ENCODE results near the gene PIGS. TPM values are rescaled to one million over a fixed set of nuclear protein-coding genes. Genes with fewer than 3 reads are reported as not detected.

The PIGS gene
- total and polyA plus RNA-seq, 2 of the 13 experiments (the other 11 are each of a cell fraction or from before 2014, with no cell fraction given): 31.7 to 42.6 TPM

DNA sequence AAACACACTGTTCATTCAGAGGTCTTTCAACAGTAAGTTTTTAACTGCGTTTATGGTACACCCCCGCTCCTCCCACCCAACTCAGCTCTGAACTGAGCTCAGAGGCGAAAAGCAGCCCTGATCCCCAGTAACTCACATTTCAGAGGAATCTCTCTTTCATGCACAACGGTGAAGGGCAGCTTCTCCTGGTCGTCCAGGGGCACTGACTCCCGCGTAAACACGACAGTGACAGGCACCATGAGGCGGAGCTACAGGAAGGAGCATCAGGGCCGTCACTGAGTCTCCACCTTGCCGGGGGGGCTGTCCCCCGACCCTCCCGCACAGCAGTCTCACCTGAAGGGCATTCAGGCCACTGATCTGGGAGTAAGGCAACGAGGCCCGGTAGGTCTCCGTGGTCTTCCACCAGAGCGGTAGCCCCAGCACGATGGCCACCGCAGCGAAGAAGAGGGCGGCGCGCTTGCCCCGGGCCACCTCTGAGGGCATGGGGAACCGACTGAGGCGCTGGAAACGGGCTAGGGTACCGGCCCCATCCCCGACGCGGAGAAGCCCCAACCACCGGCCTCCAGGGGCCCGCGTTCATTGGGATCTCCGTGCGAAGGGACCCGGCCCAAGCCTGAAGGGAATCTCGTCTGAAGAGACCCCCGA, 486 bp downstream of the PIGS start (continued):
- TF ChIP-seq, protein P1, sequence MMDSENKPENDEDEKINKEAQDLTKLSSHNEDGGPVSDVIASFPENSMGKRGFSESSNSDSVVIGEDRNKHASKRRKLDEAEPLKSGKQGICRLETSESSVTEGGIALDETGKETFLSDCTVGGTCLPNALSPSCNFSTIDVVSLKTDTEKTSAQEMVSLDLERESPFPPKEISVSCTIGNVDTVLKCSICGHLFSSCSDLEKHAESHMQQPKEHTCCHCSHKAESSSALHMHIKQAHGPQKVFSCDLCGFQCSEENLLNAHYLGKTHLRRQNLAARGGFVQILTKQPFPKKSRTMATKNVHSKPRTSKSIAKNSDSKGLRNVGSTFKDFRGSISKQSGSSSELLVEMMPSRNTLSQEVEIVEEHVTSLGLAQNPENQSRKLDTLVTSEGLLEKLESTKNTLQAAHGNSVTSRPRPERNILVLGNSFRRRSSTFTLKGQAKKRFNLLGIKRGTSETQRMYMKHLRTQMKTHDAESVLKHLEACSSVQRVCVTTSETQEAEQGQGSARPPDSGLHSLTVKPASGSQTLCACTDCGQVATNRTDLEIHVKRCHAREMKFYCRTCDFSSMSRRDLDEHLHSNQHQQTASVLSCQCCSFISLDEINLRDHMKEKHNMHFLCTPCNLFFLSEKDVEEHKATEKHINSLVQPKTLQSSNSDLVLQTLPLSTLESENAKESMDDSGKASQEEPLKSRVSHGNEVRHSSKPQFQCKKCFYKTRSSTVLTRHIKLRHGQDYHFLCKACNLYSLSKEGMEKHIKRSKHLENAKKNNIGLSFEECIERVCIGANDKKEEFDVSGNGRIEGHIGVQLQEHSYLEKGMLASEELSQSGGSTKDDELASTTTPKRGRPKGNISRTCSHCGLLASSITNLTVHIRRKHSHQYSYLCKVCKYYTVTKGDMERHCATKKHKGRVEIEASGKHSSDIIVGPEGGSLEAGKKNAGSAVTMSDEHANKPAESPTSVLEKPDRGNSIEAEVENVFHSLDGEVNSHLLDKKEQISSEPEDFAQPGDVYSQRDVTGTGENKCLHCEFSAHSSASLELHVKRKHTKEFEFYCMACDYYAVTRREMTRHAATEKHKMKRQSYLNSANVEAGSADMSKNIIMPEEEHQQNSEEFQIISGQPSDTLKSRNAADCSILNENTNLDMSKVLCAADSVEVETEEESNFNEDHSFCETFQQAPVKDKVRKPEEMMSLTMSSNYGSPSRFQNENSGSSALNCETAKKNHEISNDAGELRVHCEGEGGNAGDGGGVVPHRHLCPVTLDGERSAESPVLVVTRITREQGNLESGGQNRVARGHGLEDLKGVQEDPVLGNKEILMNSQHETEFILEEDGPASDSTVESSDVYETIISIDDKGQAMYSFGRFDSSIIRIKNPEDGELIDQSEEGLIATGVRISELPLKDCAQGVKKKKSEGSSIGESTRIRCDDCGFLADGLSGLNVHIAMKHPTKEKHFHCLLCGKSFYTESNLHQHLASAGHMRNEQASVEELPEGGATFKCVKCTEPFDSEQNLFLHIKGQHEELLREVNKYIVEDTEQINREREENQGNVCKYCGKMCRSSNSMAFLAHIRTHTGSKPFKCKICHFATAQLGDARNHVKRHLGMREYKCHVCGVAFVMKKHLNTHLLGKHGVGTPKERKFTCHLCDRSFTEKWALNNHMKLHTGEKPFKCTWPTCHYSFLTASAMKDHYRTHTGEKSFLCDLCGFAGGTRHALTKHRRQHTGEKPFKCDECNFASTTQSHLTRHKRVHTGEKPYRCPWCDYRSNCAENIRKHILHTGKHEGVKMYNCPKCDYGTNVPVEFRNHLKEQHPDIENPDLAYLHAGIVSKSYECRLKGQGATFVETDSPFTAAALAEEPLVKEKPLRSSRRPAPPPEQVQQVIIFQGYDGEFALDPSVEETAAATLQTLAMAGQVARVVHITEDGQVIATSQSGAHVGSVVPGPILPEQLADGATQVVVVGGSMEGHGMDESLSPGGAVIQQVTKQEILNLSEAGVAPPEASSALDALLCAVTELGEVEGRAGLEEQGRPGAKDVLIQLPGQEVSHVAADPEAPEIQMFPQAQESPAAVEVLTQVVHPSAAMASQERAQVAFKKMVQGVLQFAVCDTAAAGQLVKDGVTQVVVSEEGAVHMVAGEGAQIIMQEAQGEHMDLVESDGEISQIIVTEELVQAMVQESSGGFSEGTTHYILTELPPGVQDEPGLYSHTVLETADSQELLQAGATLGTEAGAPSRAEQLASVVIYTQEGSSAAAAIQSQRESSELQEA (CRISPR knock-in tag; IDR thresholded peaks at IDR 0.05; ENCODE audit: not compliant biosample characterization): no peak
- TF ChIP-seq, protein P2, sequence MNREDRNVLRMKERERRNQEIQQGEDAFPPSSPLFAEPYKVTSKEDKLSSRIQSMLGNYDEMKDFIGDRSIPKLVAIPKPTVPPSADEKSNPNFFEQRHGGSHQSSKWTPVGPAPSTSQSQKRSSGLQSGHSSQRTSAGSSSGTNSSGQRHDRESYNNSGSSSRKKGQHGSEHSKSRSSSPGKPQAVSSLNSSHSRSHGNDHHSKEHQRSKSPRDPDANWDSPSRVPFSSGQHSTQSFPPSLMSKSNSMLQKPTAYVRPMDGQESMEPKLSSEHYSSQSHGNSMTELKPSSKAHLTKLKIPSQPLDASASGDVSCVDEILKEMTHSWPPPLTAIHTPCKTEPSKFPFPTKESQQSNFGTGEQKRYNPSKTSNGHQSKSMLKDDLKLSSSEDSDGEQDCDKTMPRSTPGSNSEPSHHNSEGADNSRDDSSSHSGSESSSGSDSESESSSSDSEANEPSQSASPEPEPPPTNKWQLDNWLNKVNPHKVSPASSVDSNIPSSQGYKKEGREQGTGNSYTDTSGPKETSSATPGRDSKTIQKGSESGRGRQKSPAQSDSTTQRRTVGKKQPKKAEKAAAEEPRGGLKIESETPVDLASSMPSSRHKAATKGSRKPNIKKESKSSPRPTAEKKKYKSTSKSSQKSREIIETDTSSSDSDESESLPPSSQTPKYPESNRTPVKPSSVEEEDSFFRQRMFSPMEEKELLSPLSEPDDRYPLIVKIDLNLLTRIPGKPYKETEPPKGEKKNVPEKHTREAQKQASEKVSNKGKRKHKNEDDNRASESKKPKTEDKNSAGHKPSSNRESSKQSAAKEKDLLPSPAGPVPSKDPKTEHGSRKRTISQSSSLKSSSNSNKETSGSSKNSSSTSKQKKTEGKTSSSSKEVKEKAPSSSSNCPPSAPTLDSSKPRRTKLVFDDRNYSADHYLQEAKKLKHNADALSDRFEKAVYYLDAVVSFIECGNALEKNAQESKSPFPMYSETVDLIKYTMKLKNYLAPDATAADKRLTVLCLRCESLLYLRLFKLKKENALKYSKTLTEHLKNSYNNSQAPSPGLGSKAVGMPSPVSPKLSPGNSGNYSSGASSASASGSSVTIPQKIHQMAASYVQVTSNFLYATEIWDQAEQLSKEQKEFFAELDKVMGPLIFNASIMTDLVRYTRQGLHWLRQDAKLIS (CRISPR knock-in tag; IDR thresholded peaks at IDR 0.05): no peak
- TF ChIP-seq SAP130 (CRISPR knock-in tag; IDR thresholded peaks at IDR 0.05; ENCODE audit: low read depth) (peak; percentile 86), CENPT (CRISPR knock-in tag; IDR thresholded peaks at IDR 0.05; ENCODE audit: low read depth) (no peak), ZNF543 (CRISPR knock-in tag; IDR thresholded peaks at IDR 0.05) (no peak), PHF8 (CRISPR knock-in tag; IDR thresholded peaks at IDR 0.05) (no peak), BORCS8-MEF2B (CRISPR knock-in tag; IDR thresholded peaks at IDR 0.05) (no peak), FIP1L1 (IDR thresholded peaks at IDR 0.05; ENCODE audit: borderline replicate concordance, insufficient read depth, low read depth, low read length) (no peak), DR1 (CRISPR knock-in tag; IDR thresholded peaks at IDR 0.05) (no peak)
- TF ChIP-seq, protein P3, sequence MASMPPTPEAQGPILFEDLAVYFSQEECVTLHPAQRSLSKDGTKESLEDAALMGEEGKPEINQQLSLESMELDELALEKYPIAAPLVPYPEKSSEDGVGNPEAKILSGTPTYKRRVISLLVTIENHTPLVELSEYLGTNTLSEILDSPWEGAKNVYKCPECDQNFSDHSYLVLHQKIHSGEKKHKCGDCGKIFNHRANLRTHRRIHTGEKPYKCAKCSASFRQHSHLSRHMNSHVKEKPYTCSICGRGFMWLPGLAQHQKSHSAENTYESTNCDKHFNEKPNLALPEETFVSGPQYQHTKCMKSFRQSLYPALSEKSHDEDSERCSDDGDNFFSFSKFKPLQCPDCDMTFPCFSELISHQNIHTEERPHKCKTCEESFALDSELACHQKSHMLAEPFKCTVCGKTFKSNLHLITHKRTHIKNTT (CRISPR knock-in tag; IDR thresholded peaks at IDR 0.05): no peak
- TF ChIP-seq, protein P4, sequence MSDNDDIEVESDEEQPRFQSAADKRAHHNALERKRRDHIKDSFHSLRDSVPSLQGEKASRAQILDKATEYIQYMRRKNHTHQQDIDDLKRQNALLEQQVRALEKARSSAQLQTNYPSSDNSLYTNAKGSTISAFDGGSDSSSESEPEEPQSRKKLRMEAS (IDR thresholded peaks at IDR 0.05): peak; percentile 68
- TF ChIP-seq, protein P5, sequence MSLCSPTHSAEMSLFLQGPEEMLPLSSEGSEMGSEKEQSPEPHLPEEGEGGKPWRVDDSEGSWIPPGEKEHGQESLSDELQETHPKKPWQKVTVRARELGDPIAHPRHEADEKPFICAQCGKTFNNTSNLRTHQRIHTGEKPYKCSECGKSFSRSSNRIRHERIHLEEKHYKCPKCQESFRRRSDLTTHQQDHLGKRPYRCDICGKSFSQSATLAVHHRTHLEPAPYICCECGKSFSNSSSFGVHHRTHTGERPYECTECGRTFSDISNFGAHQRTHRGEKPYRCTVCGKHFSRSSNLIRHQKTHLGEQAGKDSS (CRISPR knock-in tag; IDR thresholded peaks at IDR 0.05; ENCODE audit: borderline replicate concordance, low read depth): no peak
- TF ChIP-seq, protein P6, sequence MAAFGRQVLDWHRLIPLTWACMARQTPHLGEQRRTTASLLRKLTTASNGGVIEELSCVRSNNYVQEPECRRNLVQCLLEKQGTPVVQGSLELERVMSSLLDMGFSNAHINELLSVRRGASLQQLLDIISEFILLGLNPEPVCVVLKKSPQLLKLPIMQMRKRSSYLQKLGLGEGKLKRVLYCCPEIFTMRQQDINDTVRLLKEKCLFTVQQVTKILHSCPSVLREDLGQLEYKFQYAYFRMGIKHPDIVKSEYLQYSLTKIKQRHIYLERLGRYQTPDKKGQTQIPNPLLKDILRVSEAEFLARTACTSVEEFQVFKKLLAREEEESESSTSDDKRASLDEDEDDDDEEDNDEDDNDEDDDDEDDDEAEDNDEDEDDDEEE (CRISPR knock-in tag; IDR thresholded peaks at IDR 0.05): 0 out of 2 replicates have a peak, but pooled peaks have one; percentile 21
